Cardiac fibroblast (primary cell): ENCODE data around the gene S1PR1.

Source experiments
- DNase-seq, 2 donors: peaks; one replicate each; pipeline versions ENCODE4 v3.0.0 to v3.0.0-alpha.2; 2010; ENCODE audit warnings: low read depth in 2 of 2
- H3K4me3 ChIP-seq, 2 donors: replicated peaks in 1 of 2; 1 replicate in 1 of 2; 2 replicates in 1 of 2; pipeline ENCODE4 v1.5.1; 2011; ENCODE audit warnings: low read depth in 2 of 2, low read length in 2 of 2, mild to moderate bottlenecking in 2 of 2, moderate library complexity in 1 of 2
- CTCF ChIP-seq: IDR thresholded peaks from one replicate; pipeline ENCODE4 v1.5.1; 2011; ENCODE audit warnings: low read depth, mild to moderate bottlenecking, low read length, inconsistent platforms

The S1PR1 gene

GRCh38 chr1:101264697-101265096 is 27.9 kb downstream of the S1PR1 start:
- no peak for TF ChIP-seq CTCF
- no peak overlapping the region for H3K4me3 ChIP-seq
- peak in 1 of 2 donors; percentile 59 for DNase-seq

GRCh38 chr1:101265684-101266083 is 28.9 kb downstream of the S1PR1 start:
- DNase-seq: no peak
- no peak overlapping the region for H3K4me3 ChIP-seq
- TF ChIP-seq CTCF: no peak

- no peak for TF ChIP-seq CTCF
- no peak for DNase-seq
Observed at GRCh38 chr1:101267082-101267481, 30.3 kb downstream of the S1PR1 start.

GRCh38 chr1:101268893-101269292 is 32.1 kb downstream of the S1PR1 start:
- DNase-seq: no peak
- TF ChIP-seq CTCF: no peak

More at GRCh38 chr1:101267082-101267481, 30.3 kb downstream of the S1PR1 start:
- no peak overlapping the region for H3K4me3 ChIP-seq

GRCh38 chr1:101275672-101276071 is 38.9 kb downstream of the S1PR1 start:
- no peak overlapping the region for H3K4me3 ChIP-seq

More at GRCh38 chr1:101268893-101269292, 32.1 kb downstream of the S1PR1 start:
- no peak overlapping the region for H3K4me3 ChIP-seq

GRCh38 chr1:101276818-101277217 is 40.0 kb downstream of the S1PR1 start:
- H3K4me3 ChIP-seq: no peak overlapping the region
- TF ChIP-seq CTCF: no peak
- DNase-seq: no peak

More at GRCh38 chr1:101275672-101276071, 38.9 kb downstream of the S1PR1 start:
- no peak for TF ChIP-seq CTCF
- no peak for DNase-seq

GRCh38 chr1:101278238-101278637 is 41.4 kb downstream of the S1PR1 start:
- no peak for DNase-seq
- no peak overlapping the region for H3K4me3 ChIP-seq
- no peak for TF ChIP-seq CTCF
